ENCODE measurements around the gene GUK1.
A peak's percentile ranks its signal among the peaks of the same experiment; 100 is the strongest.
"Not testable (repeated sequence)": the region's sequence is repeated elsewhere in the genome, so short reads cannot be mapped to it uniquely, and the experiment has no call there.

The GUK1 gene

DNA sequence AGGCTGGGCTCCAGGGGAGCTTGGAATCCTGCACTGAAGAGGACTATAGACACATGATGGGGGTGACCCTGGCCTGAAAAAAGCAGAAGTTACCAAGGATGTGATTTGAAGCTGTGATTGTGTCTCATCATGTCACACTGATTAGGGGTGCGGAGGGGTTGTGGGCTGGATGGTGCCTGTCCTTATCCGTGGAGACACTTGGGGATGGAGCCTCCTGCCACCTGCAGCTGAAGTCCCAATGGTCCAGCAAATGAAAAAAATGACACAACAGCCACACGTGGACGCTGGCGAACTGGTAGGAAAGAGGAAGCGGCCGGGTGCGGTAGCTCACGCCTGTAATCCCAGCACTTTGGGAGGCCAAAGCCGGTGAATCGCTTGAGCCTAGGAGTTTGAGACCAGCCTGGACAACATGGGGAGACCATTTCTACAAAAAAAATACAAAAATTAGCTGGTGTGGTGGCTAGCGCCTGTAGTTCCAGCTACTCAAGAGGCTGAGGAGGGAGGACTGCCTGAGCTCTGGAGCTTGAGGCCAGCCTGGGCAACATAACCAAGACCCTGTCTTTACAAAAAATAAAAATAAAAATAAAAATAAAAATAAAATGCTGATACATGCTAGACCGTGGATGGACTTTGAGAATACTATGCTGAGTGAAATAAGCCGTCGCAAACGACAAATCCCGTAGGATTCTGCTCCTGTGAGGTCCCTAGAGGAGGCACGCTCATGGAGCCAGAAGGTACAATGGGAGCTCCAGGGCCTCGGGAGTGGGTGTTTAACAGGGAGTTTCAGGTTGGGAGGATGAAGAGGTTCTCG lies 24.7 kb downstream of the GUK1 start:
- peak; percentile 46 to 50 for DNase-seq

DNA sequence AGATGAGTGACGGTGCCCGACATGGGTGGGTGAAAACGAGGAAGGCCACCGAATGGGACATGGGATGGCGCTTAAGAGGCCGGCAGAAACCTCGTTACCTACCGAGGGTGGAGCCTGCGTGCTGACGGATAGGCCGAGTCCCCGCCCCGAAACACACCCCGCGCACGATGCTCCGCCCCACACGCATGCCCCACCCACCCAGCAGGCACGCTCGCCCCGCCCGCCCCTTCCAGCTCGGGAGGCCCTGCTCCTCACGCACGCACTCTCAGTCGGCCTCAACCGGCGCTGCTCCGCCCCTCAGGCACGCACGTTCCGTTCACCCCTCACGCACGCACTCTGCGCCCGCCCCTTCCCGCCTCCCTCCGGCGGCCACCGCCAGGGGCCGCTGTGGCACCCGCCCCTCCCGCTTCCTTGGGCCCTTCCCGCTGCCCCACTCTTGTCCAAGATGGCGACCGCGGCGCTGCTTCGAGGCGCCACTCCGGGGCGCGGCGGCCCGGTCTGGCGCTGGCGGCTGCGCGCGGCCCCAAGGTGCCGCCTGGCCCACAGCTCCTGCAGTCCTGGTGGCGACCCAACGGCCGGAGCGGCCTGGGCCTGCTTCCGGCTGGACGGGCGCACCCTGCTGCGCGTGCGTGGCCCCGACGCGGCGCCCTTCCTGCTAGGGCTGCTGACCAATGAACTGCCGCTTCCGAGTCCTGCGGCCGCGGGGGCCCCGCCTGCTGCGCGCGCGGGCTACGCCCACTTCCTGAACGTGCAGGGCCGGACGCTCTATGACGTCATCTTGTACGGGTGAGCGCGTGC lies 25.5 kb downstream of the GUK1 start, which contains the start of gene IBA57:
Gene IBA57, plus strand, starts transcription at position 433 of the 798 bp plus-strand sequence. Its CDS starts 13 bp downstream, at position 446.
- DNase-seq = peak; percentile 97 to 98

DNA sequence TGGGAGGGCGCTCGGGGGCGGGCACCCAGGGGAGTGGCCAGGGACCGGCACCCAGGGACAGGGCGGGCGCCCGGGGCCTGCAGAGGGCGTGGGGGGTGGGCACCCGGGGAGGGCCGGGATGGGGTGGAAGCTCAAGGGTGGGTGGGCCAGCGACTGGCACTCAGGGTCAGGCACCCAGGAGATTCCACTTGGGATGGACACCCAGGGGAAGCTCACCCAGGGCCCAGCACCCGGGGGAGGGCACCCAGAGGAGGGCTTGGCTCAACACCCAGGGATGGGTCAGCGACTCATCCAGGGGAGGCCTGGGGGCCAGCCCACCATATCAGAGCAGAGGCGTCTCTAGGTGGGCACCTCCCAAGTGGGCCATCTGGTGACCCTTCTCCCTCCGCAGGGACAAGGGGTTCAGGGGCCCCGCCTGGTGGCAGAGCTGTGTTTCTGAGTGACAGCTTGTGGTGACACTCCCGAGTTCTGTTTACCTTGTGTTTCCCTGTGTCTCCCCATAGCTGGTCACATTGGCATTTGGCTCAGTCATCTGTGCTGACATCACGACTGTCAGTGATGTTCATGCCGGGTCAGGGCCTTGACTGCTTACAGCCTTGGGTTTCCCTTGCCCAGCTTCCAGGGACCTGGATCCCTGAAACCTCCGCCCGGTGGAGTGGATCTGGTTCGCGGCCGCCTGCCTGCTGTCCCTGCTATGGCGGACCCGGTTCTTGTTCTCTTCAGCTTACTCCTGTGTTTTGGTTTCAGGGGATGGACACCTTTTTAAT lies 26.3 kb downstream of the GUK1 start:
- DNase-seq = peak; percentile 65 to 83

DNA sequence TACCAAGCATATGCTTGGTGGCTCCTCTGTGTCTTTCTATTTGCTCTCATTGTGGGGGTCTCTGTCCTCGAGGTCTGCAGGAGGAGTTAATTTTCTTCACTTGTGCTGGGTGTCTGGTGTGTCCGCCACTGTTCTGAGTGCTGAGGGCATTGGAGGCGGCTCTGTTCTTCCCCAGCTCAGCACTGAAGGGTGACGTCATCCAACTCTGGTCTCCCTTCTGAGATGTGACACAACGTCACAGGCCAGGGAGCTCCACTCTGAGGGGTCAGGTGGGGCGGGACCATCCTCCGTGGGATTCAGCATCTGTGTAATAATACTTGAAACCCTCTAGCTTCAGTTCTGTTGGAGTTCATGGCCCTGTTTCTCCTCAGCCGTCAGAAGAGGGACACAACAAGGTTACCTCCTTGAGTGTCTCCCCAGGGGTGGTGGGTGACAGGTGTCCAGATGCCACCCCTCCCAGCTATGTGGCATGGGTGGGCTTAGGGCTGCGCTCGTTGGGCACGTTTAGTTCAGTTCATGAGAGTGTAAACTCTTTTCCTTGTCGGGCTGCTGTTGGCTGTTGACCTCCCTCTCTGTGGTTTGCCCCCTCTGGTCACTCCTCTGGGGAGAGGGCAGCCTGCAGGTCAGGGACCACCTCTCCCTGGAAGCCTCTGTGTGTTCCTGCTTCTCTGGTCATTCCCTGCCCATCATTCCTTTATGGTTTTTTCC lies 28.6 kb downstream of the GUK1 start:
- DNase-seq = no peak

DNA sequence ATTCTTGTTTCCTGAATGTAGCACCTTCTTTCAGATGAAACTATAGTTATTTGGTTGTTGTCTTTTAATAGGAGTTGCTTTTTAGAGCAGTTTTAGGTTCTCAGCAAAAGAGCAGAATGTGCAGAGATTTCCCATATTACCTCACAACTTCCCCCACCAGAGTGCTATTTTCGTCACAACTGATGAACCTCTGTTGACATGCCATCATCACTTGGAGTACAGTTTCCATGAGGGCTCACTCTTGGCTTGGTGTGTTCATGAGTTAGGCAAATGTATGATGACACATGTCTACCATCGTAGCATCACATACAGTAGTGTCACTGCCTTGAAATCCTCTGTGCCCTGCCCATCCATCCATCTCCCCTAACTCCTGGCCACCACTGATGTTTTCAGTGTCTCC lies 29.3 kb downstream of the GUK1 start:
- DNase-seq = peak; percentile 33 to 43

DNA sequence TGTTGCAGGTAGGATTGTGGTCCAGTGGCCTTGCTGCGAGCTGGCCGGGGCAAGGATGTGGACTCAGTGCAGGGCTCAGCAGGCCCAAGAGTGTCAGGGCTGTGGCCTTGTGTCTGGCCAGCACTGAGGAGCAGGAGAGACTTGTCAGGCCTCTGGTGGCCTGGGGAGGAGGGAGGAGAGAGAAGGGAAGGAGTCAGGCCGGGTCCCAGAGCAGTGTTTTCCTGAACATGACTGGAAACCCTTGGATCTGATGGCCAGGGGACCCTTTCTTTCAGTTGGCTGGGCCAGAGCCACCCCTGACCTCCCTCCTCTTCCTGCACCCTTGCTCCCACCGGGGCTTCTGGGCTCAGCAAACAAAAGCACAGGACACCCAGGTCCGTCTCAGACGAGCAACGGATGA lies 30.6 kb downstream of the GUK1 start:
- DNase-seq = no peak

DNA sequence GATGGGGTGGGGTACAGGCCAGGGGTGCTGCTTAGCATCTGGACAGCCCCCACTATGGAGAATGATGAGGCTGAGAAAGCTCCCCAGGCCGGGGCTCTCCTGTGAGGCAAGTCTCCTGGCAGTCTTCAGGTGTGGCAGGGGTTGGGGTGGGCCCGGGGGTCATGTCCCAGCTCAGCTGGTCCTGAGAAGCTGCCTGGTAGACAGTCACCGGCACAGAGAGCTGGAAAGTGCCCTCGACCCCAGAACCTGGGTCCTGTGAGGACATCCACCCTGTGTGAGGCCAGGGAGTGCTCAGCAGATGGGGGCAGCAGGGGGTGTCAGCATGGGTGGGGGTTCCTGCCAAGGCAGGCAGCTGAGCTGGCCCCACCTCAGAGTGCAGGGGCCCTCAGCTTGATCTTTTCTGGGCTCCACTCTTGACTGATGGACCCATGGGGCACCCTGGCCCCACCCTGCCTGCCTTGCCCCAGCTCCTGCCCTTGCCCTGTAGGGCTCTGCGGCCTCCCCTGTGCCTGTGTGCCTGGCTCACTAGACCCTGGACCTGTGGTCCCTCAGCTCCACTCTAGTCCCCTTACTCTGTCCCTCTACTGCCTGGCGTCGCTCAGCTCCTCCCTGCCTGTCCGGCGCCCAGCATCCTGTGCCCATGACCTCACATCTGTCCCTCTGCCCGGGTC lies 31.3 kb downstream of the GUK1 start:
- no peak for DNase-seq

DNA sequence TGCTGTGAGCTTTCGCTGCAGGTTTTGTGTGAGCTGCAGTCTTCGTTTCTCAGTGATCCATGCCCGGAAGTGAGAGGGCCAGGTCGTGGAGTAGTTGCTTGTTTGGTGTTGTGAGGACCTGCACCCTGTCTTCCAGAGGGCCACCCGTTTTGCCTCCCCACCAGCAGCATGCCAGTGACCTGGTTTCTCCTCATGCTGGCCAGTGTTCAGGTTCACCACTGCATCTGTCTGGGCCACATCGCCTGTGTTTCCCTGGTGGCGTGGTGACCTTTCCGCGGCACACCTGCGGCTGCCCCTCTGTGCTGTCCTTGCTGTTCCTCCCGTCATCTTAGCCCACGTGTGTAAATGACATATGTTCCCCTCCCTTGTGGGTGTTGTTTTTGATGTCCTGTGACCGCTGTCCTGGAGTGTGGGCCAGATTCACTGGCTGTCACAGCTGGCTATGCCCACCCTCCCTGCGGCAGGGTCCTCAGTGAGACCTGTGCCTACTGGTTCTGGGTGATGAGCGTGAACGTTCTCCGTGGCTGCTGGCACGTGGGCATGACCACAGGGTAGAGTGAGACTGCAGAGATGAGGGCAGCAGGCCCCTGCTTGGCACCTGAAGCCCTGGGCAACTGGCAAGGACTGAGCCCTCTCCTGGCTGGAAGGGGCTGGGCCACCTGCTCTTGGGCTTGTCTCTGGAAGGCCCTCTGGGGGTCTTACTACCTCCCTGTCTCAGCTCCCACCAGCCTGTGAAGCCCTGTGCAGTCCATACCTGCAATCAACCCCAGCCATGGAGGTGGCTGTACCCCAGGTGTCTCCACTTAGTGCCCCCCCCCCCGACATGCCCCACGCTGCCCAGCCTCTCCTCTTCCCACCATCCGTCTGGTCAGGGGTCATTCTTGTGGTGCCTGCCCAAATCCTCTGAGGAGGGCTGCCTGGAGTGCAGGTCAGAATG lies 32.8 kb downstream of the GUK1 start:
- DNase-seq = no peak

DNA sequence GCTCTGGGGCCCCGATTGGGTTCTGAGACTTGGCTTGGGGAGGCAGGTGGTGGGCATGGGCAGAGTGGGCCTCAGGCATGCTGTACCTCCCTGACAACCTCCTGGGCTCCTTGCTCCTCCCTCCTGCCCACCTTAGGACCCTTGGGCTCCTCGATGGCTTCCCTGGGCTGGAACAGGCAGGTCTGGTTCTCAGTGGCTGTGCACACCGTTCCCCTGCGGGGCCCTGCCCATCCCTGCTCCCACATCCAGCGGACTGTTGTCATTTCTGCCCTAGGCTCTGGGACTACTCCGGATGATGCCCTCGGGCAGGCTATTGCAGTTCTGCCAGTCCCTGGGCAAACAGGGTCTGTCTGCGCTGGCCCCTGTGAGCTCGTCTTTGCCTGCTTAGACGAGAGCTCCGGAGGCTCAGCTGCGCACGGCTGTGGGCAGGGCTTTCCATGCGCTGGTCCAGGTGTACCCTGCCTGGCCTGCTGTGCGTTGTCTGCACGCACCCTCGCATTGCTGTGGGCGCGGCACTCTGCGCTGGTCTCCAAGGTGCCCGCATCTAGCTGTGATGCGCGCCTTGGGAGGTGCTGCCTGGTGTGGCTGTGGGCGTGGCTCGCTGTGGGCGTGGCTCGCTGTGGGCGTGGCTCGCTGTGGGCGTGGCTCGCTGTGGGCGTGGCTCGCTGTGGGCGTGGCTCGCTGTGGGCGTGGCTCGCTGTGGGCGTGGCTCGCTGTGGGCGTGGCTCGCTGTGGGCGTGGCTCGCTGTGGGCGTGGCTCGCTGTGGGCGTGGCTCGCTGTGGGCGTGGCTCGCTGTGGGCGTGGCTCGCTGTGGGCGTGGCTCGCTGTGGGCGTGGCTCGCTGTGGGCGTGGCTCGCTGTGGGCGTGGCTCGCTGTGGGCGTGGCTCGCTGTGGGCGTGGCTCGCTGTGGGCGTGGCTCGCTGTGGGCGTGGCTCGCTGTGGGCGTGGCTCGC lies 33.7 kb downstream of the GUK1 start:
- not testable (repeated sequence) for DNase-seq

DNA sequence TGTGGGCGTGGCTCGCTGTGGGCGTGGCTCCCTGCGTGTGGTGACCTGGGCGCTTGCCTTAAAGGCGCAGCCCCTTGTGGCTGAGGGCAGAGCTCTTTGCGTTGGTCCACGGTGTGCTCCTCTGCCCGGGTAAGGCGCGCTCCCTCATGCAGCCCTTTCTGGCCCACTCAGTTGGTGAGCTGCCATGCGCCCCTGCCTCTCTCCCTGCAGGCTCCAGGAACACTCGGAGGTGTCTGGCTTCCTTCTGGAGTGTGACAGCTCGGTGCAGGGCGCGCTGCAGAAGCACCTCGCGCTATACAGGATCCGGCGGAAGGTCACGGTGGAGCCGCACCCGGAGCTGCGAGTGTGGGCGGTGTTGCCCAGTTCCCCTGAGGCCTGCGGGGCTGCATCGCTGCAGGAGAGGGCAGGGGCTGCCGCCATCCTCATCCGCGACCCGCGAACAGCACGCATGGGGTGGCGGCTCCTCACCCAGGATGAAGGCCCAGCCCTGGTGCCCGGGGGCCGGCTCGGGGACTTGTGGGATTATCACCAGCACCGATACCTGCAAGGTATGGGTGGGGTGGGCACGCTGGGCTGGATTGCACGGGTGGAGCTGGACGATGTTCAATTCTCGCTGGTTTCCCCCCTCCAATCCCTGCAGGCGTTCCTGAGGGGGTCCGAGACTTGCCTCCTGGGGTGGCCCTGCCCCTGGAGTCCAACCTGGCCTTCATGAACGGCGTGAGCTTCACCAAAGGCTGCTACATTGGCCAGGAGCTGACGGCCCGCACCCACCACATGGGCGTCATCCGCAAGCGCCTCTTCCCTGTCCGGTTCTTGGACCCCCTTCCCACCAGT lies 34.6 kb downstream of the GUK1 start:
- DNase-seq = no peak

DNA sequence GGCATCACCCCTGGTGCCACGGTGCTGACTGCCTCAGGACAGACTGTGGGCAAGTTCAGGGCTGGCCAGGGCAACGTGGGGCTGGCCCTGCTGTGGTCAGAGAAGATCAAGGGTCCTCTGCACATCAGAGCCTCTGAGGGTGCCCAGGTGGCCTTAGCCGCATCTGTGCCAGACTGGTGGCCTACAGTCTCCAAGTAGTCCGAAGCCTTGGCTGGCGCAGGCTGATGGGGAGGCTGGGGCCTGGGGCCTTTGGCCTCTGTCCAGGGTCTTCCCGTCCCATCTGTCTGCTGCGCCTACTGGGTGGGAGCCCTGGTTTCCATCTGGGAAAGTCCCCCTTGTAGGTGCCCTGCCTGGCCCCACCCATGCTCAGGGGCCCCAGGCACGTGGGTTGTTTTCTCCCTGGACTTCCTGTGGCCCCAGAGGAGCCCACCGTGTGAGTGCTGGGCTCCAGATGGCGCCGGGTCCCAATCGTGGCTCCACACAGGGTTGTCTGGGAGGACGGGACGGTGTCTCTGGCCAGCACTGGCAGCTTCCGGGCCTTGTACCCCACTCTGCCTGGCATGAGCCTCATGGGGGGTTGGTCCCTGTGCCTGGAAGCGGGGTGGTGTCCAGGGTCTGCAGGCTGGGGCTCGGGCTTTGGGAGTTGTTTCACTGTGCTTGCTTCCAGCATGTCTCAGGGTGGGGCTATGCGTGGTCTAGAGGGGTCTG lies 35.4 kb downstream of the GUK1 start:
- no peak for DNase-seq

DNA sequence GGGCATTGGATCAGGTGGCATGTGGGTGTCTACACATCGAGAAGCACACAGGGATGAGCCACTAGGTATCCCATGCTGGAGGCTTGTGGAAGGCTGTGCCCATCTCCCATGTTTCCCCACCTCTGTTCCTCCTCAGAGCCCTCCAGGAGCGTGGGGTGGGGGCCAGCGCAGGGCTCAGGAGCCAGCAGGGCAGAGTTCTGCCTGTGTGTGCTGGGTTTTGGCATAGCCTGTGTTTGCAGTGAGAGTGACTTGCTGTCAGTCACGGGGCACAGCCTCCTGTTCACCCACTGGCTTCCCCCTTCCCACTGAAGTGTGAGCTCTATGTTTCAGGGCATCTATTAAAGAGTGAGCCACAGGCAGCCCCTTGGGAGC lies 35.9 kb downstream of the GUK1 start:
- DNase-seq = no peak

DNA sequence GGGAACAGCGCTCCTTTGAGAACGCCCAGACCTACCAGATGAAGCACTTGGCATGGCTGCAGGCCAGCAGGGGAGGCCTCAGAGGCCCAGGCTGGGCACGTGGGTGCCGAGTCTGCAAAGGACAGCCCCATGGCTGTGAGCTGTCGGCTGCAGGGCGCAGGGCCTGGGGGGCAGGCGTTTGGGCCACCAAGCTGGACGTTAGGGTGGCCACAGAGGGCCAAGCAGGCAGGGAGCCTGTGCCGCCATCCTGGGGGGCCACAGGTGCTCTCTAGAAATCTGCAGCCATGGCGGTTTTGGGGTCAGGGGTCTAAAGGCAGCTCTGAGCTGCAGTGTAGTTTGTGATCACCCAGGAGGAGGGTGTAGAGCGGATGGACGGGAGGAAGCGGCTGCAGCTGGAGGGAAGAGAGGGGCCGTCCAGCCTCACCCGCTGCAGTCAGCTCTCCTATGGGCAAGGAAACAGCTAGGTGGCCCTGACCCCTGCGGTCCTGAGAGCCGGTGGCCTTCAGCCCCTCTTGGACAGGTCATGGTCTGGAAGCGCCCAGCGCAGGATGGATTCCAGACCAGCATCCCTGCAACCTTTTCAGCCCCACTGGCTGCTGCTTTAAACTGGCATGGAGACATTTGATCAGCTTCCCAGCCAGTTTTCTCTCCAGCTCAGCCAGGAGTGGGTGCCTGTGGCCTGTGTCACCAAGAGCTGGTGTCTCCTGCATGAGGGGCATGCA lies 36.5 kb downstream of the GUK1 start:
- no peak for DNase-seq

DNA sequence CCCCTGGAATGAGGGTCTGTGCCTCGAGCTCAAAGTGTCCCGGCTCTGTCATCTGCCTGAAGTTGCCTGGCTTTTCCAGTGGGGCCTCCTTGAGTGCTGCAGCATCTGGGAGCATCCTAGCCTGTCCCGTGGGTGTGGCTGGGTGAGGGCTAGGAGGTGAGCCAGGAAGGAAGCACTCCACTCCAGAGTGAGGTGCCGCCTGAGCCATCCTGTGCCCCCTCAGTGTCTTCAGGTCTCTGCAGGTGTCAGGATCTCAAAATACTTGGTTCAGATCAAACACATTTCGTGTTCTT lies 37.0 kb downstream of the GUK1 start:
- no peak for DNase-seq

DNA sequence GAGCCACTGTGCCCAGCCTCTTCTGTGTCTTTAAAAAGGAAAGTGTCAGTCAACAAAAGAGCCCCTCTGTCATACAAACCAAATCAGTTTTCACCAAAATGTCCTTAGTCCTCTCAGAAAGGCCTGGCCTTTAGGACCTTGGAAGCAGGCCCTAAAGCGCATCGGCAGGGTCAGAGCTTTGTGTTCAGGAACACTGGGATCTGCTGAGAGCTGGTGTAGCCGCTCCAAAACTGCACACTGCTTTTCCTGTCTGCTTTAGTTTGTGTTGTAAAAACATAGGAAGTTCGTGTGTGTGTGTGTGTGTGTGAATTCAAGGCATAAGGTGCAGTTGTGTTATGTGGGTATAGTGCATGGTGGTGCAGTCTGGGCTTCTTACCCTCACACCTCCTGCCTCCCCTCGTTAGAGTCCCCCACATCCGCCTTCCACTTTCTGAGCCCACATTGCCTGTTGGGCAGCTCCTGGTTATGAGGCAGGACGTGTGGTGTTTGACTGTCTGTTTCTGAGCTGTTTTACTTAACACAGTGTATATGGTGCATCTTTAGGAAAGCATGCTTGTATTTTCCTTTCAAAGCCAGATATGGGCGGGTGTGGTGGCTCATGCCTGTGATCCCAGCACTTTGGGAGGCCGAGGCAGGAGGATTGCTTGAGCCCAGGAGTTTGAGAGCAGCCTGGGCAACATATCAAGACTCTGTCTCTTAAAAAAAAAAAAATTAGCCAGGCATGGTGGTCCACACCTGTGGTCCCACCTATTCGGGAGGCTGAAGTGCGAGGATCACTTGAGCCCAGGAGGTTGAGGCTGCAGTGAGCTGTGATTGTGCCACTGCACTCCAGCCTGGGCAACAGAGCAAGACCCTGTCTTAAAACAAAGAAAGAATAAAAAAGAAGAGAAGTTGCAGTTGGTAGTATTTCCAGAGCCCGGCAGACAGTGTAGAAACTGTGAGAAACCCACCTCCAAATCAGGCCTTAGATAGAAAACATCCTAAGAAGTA lies 37.9 kb downstream of the GUK1 start:
- DNase-seq = no peak
